ENCODE data around the gene CBX8.

Gene CBX8

DNA sequence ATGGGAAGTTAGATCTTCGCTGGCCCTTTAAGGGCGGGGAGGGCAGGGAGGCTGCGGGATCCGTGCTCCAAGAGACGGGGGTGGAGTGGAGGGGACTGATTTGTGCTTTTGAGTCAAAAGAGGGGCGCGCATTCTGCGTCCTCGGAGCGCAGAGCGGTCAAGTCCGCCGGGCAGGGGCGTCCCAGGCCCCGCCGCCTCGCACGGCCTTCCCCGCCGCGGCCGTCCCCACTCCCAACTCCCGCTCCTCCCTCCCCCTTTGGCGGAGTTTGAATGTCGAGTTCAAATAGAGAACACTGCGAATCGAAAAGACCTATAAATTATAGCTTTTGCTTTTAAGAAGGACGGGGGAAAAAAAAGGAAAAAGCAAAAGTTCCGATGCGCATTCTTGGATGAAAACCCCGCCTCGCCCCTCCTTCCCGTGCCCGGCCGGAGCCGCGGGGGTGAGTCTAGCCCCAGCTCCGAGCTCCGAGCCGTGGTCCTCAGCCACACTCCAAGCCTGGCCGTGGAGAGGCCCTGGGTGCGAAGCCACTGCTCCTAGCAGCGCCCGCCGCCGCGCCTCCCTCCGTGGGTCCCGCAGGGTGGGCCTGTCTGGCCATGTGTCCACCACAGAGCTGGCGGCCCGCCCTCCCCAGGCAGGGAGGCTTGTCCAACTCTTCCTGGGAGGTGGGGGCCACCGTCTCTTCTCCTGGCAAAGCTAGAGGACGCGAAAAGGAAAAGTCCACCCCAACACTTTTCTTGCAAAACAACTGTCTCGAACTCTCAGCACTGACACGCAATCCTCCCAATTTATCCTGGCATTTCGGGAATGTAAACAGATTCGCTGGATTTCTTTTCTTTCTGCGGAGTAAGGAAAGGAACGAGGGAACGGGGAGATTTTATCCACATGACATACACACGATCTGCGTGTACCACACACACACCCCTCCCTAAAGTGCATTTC lies 3.6 kb downstream of the CBX8 start:
- no peak for DNase-seq (ENCODE audit: low spot score)

DNA sequence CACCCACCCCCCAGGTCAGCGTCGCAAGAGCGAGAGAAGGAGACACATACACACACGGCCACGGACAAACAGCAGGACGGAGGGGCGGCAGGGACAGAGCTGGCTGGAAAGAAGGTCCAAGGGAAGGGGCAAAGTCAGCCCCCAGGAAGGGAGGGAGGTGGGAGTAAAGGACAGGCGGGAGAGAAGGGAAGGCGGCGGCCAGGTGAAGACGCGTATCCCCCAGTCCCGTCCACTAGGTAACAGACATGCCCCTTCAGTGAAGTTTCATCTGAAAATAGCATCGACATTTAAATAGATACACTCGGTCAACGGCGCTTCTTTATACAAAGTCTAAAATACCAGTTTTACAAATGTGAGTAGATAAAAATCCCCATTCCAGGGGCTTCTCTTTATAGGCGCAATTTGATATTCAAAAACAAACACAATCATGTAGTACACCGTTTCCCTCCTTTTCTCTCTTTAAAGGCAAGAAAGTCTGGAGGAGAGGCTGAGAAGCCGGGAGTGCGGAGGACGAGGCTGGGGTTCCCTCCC lies 4.5 kb downstream of the CBX8 start:
- DNase-seq (ENCODE audit: low spot score) = no peak

- no peak for DNase-seq (ENCODE audit: low spot score)
Observed at GRCh38 chr17:79791735-79792161, 5.1 kb downstream of the CBX8 start.

DNA sequence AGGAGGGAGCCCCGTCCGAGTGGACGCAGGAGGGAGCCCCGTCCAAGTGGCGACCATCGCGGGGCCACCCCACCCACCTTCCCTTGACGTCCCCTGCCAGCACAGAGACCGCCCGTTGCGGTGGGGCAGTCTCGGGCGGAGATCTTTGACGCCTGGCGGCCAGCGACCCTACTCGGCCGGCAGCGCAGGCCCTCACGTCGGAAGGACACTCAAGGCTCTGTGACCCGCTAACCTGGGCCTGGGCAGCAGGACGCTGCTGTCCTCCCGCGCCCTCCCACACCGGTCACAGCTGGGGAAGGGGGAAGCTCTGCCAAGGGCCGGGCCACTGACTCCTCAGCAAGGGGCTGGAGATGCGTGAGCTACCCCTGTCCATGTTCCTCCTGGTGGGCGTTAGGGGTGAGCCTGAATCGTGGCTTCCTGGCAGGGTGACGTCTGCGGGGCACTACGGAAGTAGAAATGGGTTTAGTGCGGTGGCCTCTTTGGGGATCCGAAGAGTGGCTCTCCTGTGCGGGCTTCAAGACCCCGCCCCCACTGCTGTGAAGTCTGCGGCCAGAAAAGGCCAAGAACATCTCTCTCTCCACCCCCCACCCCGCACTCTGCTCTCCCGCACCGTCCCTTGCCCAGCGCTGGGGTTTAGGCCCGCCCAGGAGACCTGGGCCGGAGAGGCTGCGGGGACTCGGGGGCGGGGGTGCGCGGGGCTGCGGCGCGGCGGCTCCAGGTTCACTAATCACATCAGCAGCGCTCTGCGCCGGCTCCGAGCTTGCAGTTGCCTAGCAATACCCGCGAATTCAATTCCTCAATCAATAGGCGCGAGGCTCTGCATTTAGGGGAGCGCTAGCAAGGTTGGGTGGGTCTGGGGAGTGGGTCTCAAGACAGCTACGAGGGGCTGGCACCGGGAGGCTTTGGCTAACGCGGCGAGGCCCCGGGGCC lies 5.8 kb downstream of the CBX8 start:
- no peak for DNase-seq (ENCODE audit: low spot score)

DNA sequence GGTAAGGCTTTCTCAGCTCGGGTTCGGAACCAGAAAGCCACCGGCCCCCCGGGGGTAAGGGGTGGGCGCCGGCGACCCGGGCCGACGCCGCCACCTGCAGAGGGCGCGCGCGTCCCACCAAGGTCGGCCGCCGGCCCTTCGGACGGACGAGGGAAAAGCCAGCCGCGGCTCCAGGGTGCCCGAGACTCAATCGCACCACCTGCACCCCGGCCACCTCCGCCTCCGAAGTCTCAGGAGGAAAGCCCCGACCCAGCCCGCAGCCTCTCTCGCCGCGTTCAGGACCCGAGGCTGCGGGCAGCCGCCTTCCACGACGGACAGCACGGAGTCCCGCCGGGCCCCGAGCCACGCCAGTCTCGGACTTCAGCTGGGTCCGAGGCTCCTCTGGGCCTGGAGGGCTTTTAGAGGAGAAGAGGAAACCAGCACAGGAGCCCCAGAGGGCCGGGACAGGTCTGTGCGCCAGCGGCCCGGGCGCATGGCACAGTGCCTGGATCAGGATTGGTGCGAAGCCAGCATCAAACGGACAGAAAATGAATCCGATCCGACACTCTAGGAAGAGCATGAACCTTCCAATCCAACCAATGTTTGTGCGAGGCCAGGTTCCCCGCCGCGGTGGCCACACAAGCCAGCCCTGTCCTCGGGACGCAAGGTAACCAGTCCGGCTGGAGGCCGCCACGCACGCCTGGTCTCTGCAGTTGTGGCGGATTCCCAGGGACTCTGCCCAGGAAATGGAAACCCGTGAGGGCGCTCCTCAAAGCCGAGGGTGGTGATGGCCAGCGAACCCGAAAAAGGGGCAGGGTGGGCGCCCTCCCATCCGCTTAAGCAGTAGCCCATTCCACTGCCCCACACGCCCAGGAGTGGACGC lies 6.7 kb downstream of the CBX8 start:
- no peak for DNase-seq (ENCODE audit: low spot score)

DNA sequence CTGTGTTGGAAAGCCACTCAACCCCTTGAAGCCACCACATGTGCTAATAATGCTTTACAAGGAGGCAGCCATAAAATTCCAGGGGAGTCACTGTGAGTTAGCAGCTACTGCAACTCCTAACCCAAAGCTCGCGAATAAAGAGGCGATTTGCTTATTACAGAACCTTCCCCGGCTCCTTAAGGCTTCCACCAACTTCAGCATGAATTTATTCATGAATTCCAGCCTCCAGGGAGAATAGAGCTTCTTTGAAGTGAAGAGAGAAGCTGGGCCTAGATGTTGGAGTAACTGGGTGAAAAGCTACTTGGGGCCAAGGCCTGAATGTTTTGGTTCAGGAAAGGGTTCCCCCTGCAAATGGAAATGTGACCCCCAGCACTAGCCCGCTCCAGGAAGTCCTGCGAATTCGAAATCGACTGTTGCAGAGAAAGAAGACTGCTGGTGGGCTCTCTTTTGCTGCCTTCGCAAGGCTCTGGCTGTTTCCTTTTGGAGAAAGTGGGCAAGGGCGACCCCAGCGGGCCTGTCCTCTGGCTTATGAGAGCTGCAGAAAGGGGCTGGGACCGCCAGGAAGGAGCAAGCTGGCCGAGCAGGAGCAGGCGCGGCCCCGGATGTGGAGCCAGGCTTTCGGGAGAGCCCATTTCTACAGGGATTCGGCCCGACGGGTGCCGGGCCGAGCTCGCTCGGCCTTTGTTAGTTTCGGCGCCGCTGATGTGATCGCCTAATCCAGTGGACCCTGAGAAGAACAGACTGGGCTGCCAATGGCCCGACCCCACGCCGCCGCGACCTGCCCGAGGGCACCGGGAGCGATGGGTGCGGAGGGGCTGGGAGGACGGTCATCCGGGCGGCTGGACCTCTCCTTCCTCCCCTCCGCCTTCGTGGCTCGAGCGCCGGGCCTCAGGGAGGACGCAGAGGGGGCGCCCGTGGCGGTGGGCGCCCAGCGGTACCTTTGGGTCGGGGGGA lies 7.6 kb downstream of the CBX8 start:
- DNase-seq (ENCODE audit: low spot score) = no peak

DNA sequence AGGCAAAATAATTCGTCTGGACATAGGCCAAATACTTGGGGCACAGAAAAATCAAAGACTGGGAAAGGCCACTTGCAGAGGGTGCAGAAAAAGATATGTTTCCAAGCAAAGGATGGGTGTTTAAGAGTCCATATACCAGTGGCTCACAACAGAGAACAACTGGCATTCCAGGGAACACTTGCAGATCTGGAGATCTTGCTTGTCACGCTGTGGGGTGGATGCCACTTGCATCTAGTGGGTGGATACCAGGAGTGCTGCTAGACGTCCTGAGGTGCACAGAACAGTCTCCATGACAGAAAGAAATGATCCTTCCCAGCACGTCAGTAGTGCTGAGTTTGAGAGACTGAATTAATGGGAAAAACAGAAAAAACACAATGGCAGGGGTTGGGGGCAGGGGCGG lies 8.4 kb downstream of the CBX8 start:
- no peak for DNase-seq (ENCODE audit: low spot score)

GRCh38 chr17:79786930-79787643 lies 9.8 kb downstream of the CBX8 start:
- DNase-seq (ENCODE audit: low spot score) = no peak

- DNase-seq (ENCODE audit: low spot score) = no peak
Observed at GRCh38 chr17:79785900-79786810, 10.7 kb downstream of the CBX8 start.

DNA sequence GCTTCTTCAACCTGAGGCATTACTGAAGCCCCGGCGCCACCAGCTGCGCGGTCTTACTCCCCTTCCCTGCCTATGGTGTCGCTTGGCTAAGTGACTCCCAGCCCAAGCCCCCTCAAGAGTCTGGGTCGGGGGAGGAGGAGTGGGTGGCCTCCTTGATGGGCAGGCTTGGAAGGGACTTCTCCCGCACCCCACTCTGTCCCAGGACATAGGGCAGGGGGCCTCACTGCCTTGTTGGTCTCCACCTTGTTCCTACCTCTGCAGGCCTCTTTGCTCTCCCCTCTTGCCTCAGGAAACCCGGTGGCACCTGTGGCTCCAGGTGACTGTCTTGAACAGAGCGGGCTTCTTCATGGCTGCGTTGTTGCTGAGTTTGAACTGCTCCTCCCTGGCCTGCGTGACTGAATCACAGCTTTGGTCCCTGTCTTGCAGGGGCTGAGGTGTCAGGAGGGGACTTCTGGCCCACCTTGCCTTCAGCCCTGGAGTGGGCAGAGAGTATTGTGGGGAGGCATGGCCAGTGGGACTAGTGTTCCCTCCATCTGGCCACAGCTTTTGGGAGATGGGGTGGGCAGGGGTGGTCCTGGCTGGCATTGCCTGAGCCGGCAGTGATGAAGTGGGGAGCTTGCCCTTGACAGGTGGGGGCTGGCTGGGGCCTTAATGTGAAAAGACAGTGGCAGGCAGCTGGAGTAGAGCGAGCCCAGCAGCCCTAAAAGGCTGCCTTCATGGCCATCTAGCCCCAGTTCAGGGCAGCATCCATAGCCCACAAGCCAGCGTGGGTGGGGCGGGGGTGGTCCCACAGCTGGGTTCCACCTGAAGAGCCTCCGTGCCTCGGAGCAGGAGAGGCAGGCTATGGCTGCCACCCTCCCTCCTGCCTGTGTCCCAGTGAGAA lies 11.6 kb downstream of the CBX8 start:
- DNase-seq (ENCODE audit: low spot score) = no peak

- no peak for DNase-seq (ENCODE audit: low spot score)
Observed at GRCh38 chr17:79784353-79785016, 12.4 kb downstream of the CBX8 start.

GRCh38 chr17:79783891-79784290 lies 13.0 kb downstream of the CBX8 start:
- no peak for DNase-seq (ENCODE audit: low spot score)

- no peak for DNase-seq (ENCODE audit: low spot score)
Observed at GRCh38 chr17:79781736-79782575, 14.9 kb downstream of the CBX8 start.

GRCh38 chr17:79781012-79781650 lies 15.7 kb downstream of the CBX8 start:
- no peak for DNase-seq (ENCODE audit: low spot score)

DNA sequence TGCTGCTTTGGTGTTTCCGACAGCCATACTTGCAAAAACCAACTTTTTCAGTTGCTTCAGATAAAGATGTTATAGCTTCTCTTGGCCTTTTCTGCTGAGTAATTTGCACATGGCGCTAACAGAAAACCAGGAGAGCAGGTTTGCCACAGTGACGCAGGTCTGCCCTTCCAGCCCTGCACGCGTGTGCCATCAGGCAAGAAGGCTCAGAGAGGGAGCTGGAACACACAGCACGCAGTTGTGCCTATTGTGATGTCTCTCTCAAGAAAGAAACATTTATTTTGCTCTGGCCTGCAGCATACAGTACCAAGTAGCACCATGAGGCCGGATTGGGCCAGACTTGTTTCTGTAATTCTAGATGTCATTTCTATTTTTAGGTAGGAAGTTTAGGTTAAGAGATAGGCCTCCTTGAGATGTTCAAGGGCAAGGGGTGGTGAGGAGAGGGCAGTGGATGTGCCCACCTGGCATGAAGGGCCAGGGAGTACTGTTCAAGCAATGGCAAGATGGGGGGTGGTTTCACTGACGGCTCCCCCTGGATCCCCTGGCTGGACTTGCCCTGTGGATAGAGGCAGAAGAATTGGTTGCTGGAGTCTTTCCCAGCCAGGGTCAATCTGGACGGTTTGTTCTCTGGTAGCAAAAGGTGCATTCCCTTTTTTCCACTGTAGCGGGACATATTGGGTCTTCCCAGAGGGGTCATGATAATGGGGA lies 17.1 kb downstream of the CBX8 start:
- no peak for DNase-seq (ENCODE audit: low spot score)
